GM12891 (cell line): Measurements from ENCODE around the gene HMG20A.

Source experiments
- POLR2A ChIP-seq: IDR thresholded peaks from 2 replicates; pipeline ENCODE4 v1.6.1; 2011; ENCODE audit warnings: low read depth, low read length, control low read depth
- POLR2AphosphoS5 ChIP-seq: IDR thresholded peaks from 2 replicates; pipeline ENCODE4 v1.6.1; 2011; ENCODE audit warnings: low read depth, low read length, control low read depth
- TAF1 ChIP-seq: IDR thresholded peaks from 2 replicates; pipeline ENCODE4 v1.6.1; 2011; ENCODE audit warnings: low read depth, low read length, control low read depth

- no peak for TF ChIP-seq POLR2A
- TF ChIP-seq POLR2AphosphoS5 = no peak
- TF ChIP-seq TAF1 = no peak
Observed at GRCh38 chr15:77528290-77528967, 107.7 kb downstream of the HMG20A start.
